22Rv1 (cell line): Measurements from ENCODE around the gene FHIT.

Source experiments
- ZFX ChIP-seq: fragments of 450-650 bp; IDR thresholded peaks from 2 replicates; pipeline ENCODE4 v1.6.1; 2017; ENCODE audit warnings: antibody characterized with exemption, borderline replicate concordance
- TF ChIP-seq, protein P1 (sequence below): fragments of 450-650 bp; IDR thresholded peaks from 2 replicates; pipeline ENCODE4 v1.5.1; 2017; ENCODE audit warnings: mild to moderate bottlenecking

DNA sequence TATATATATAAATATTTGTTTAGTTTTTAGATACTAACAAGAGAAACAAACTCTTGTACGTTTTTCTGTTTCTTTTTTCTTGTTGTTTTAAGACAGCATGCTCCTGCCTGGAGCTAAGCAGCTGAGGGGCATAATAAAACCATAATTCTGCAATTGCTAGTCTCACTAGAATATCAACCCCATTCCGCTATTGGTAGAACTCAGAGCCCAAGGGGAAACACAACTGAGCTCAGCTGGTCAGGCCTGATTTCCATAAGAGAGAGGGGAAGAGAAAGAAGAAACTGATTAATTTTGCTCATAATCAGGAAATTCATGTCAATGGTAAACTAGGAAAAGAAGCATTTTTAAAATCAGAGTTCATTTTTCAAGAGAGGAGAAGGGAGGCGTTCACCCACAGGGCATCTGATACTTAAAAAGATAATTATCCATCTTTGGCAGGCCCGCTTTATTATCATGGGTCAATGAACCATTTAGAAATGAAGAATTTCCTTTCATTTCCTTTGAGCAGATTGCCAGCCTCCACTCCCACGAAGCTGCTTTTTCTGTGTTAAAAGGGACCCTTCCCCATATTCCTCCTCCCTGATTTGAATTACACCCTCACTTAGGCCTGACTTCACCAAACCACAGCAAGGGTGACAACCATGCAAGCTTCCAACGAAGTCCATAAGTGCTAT lies 1236.1 kb downstream of the FHIT start:
- TF ChIP-seq, protein P1, sequence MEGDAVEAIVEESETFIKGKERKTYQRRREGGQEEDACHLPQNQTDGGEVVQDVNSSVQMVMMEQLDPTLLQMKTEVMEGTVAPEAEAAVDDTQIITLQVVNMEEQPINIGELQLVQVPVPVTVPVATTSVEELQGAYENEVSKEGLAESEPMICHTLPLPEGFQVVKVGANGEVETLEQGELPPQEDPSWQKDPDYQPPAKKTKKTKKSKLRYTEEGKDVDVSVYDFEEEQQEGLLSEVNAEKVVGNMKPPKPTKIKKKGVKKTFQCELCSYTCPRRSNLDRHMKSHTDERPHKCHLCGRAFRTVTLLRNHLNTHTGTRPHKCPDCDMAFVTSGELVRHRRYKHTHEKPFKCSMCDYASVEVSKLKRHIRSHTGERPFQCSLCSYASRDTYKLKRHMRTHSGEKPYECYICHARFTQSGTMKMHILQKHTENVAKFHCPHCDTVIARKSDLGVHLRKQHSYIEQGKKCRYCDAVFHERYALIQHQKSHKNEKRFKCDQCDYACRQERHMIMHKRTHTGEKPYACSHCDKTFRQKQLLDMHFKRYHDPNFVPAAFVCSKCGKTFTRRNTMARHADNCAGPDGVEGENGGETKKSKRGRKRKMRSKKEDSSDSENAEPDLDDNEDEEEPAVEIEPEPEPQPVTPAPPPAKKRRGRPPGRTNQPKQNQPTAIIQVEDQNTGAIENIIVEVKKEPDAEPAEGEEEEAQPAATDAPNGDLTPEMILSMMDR, result no peak
- no peak for TF ChIP-seq ZFX
